VCaP (cell line): ENCODE measurements around the gene CSNK1A1.
A peak's percentile ranks its signal among the peaks of the same experiment; 100 is the strongest.

Source experiments
- H3K27ac ChIP-seq: fragments of 450-650 bp; 2 replicates; pipeline ENCODE4 v1.5.1; 2017
- CTCF ChIP-seq: fragments of 450-650 bp; conservative IDR thresholded peaks from 2 replicates; pipeline ENCODE4 v1.5.1; 2017; ENCODE audit warnings: mild to moderate bottlenecking, moderate library complexity

The CSNK1A1 gene

GRCh38 chr5:149528281-149529060, 22.8 kb downstream of the CSNK1A1 start:
- no peak overlapping the region for H3K27ac ChIP-seq
- no peak for TF ChIP-seq CTCF

- no peak for TF ChIP-seq CTCF
- H3K27ac ChIP-seq: no peak overlapping the region
These were observed 24.2 kb downstream of the CSNK1A1 start for GRCh38 chr5:149526845-149527590.

GRCh38 chr5:149521739-149522685, 29.2 kb downstream of the CSNK1A1 start:
- H3K27ac ChIP-seq: no peak overlapping the region
- TF ChIP-seq CTCF: no peak

- H3K27ac ChIP-seq: no peak overlapping the region
- TF ChIP-seq CTCF: no peak
These were observed 31.6 kb downstream of the CSNK1A1 start for GRCh38 chr5:149519601-149520000.

- no peak overlapping the region for H3K27ac ChIP-seq
- TF ChIP-seq CTCF: no peak
These were observed 32.6 kb downstream of the CSNK1A1 start for GRCh38 chr5:149518620-149519019.

- no peak for TF ChIP-seq CTCF
These were observed 33.6 kb downstream of the CSNK1A1 start for GRCh38 chr5:149517461-149518122.

More at GRCh38 chr5:149517461-149518122, 33.6 kb downstream of the CSNK1A1 start:
- peak overlapping the region; percentile 19 for H3K27ac ChIP-seq
